ENCODE measurements around the gene MAGEA3. TPM values are rescaled to one million over a fixed set of nuclear protein-coding genes. Genes with fewer than 3 reads are reported as not detected.

MAGEA3 gene
- total and polyA plus RNA-seq, 9 of the 15 experiments (the other 6 are each of a cell fraction or from before 2014, with no cell fraction given) = 8.1 to 197 (median 144) TPM

DNA sequence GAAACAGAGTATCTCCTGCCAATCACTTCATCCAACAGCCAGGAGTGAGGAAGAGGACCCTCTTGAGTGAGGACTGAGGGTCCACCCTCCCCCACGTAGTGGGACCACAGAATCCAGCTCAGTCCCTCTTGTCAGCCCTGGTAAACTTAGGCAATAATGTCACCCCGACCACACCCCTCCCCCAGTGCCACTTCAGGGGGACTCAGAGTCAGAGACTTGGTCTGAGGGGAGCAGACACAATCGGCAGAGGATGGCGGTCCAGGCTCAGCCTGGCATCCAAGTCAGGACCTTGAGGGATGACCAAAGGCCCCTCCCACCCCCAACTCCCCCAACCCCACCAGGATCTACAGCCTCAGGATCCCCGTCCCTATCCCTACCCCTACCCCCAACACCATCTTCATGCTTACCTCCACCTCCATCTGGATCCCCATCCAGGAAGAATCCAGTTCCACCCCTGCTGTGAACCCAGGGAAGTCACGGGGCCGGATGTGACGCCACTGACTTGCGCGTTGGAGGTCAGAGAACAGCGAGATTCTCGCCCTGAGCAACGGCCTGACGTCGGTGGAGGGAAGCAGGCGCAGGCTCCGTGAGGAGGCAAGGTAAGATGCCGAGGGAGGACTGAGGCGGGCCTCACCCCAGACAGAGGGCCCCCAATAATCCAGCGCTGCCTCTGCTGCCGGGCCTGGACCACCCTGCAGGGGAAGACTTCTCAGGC is 34.8 kb downstream of the MAGEA3 start, which contains the start of the genes CSAG1 and MAGEA12 (continued):
- TF ChIP-seq BCL6 (CRISPR knock-in tag; IDR thresholded peaks at IDR 0.05) (no peak), DPF2 (IDR thresholded peaks at IDR 0.05) (no peak), GTF2F1 (IDR thresholded peaks at IDR 0.05; ENCODE audit: low read depth, low read length) (no peak), HDAC3 (IDR thresholded peaks at IDR 0.05; ENCODE audit: borderline replicate concordance, partially characterized antibody) (no peak), ZNF197 (CRISPR knock-in tag; IDR thresholded peaks at IDR 0.05; ENCODE audit: low read depth) (no peak), KLF16 (IDR thresholded peaks at IDR 0.05) (no peak), CBFB (CRISPR knock-in tag; IDR thresholded peaks at IDR 0.05) (no peak), TAF7 (tag; IDR thresholded peaks at IDR 0.05) (no peak), HEY1 (CRISPR knock-in tag; IDR thresholded peaks at IDR 0.05; ENCODE audit: borderline replicate concordance) (no peak), FOXJ2 (tag; IDR thresholded peaks at IDR 0.05) (no peak), CAMTA2 (CRISPR knock-in tag; conservative IDR thresholded peaks at IDR 0.05) (no peak), ZNF384 (IDR thresholded peaks at IDR 0.05; ENCODE audit: low read depth, low read length) (no peak), CBX3 (IDR thresholded peaks at IDR 0.05; ENCODE audit: borderline replicate concordance in 1 of 2, low read length in 2 of 2) (no peak), ZKSCAN8 (CRISPR knock-in tag; IDR thresholded peaks at IDR 0.05) (no peak), NFIC (IDR thresholded peaks at IDR 0.05) (no peak)
- TF ChIP-seq, protein P1, sequence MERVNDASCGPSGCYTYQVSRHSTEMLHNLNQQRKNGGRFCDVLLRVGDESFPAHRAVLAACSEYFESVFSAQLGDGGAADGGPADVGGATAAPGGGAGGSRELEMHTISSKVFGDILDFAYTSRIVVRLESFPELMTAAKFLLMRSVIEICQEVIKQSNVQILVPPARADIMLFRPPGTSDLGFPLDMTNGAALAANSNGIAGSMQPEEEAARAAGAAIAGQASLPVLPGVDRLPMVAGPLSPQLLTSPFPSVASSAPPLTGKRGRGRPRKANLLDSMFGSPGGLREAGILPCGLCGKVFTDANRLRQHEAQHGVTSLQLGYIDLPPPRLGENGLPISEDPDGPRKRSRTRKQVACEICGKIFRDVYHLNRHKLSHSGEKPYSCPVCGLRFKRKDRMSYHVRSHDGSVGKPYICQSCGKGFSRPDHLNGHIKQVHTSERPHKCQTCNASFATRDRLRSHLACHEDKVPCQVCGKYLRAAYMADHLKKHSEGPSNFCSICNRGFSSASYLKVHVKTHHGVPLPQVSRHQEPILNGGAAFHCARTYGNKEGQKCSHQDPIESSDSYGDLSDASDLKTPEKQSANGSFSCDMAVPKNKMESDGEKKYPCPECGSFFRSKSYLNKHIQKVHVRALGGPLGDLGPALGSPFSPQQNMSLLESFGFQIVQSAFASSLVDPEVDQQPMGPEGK (CRISPR knock-in tag; IDR thresholded peaks at IDR 0.05; ENCODE audit: borderline replicate concordance) = no peak
- TF ChIP-seq, protein P2, sequence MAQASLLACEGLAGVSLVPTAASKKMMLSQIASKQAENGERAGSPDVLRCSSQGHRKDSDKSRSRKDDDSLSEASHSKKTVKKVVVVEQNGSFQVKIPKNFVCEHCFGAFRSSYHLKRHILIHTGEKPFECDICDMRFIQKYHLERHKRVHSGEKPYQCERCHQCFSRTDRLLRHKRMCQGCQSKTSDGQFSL (CRISPR knock-in tag; IDR thresholded peaks at IDR 0.05) = 0 out of 2 replicates have a peak, but pooled peaks have one; percentile 60
- TF ChIP-seq, protein P2 (tag; IDR thresholded peaks at IDR 0.05) = peak in 1 of 2 experiments; percentile 46; a peak in 1 of 4 replicates
- TF ChIP-seq, protein P3, sequence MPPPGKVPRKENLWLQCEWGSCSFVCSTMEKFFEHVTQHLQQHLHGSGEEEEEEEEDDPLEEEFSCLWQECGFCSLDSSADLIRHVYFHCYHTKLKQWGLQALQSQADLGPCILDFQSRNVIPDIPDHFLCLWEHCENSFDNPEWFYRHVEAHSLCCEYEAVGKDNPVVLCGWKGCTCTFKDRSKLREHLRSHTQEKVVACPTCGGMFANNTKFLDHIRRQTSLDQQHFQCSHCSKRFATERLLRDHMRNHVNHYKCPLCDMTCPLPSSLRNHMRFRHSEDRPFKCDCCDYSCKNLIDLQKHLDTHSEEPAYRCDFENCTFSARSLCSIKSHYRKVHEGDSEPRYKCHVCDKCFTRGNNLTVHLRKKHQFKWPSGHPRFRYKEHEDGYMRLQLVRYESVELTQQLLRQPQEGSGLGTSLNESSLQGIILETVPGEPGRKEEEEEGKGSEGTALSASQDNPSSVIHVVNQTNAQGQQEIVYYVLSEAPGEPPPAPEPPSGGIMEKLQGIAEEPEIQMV (tag; conservative IDR thresholded peaks at IDR 0.05; ENCODE audit: low read depth) = no peak
- TF ChIP-seq, protein P4, sequence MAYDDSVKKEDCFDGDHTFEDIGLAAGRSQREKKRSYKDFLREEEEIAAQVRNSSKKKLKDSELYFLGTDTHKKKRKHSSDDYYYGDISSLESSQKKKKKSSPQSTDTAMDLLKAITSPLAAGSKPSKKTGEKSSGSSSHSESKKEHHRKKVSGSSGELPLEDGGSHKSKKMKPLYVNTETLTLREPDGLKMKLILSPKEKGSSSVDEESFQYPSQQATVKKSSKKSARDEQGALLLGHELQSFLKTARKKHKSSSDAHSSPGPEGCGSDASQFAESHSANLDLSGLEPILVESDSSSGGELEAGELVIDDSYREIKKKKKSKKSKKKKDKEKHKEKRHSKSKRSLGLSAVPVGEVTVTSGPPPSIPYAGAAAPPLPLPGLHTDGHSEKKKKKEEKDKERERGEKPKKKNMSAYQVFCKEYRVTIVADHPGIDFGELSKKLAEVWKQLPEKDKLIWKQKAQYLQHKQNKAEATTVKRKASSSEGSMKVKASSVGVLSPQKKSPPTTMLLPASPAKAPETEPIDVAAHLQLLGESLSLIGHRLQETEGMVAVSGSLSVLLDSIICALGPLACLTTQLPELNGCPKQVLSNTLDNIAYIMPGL (CRISPR knock-in tag; IDR thresholded peaks at IDR 0.05) = no peak
- TF ChIP-seq, protein P5, sequence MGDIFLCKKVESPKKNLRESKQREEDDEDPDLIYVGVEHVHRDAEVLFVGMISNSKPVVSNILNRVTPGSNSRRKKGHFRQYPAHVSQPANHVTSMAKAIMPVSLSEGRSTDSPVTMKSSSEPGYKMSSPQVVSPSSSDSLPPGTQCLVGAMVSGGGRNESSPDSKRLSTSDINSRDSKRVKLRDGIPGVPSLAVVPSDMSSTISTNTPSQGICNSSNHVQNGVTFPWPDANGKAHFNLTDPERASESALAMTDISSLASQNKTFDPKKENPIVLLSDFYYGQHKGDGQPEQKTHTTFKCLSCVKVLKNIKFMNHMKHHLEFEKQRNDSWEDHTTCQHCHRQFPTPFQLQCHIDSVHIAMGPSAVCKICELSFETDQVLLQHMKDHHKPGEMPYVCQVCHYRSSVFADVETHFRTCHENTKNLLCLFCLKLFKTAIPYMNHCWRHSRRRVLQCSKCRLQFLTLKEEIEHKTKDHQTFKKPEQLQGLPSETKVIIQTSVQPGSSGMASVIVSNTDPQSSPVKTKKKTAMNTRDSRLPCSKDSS (IDR thresholded peaks at IDR 0.05; ENCODE audit: low read depth, partially characterized antibody) = no peak

Measured in K562 (cell line).